Measurements from ENCODE around the gene IPCEF1.

IPCEF1 gene

GRCh38 chr6:154395316-154395715 lies 38.7 kb upstream of the IPCEF1 start:
- no peaks in the 10 kb centered on the region for H3K4me1 ChIP-seq (ENCODE audit: low read depth, poor library complexity, severe bottlenecking)
- H3K27me3 ChIP-seq (ENCODE audit: insufficient read depth, low read depth): no peaks in the 10 kb centered on the region
- H4K20me1 ChIP-seq (ENCODE audit: insufficient read depth): no peaks in the 10 kb centered on the region
- no peak overlapping the region for H3K4me2 ChIP-seq
- no peak overlapping the region for H3K9ac ChIP-seq
- H2AFZ ChIP-seq (ENCODE audit: low read depth): no peak overlapping the region
- no peak for TF ChIP-seq CTCF (conservative IDR thresholded peaks at IDR 0.05; ENCODE audit: low read depth, low read length)
- H3K36me3 ChIP-seq (ENCODE audit: insufficient read depth): no peaks in the 10 kb centered on the region
- H3K27ac ChIP-seq: no peak overlapping the region
- H3K79me2 ChIP-seq (ENCODE audit: insufficient read depth, low read depth): no peaks in the 10 kb centered on the region
- H3K4me3 ChIP-seq (IDR thresholded peaks at IDR 0.05; ENCODE audit: insufficient read depth, low read depth, low read length): no peak overlapping the region

DNA sequence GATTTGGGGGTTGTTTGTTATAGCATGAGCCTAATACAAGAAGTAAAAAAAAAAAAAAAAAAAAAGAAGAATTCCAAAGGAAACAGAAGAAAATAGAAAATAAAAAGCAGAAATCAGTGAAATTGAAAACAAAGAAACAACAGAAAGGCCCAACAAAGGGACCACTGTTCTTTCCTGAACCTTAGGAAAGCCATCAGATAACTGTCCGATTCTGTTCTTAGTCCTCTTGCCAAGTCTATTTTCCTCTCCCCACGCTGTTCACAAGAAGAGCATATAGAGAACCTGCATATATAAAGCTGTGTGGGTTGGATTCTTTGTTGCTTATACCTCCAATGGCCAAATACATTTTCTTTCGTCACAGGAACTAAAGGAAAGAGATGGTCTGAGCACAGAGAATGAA lies 38.0 kb upstream of the IPCEF1 start:
- H3K27me3 ChIP-seq (ENCODE audit: insufficient read depth, low read depth): no peaks in the 10 kb centered on the region
- no peak overlapping the region for H2AFZ ChIP-seq (ENCODE audit: low read depth)
- H4K20me1 ChIP-seq (ENCODE audit: insufficient read depth): no peaks in the 10 kb centered on the region
- no peak overlapping the region for H3K4me3 ChIP-seq (IDR thresholded peaks at IDR 0.05; ENCODE audit: insufficient read depth, low read depth, low read length)
- H3K36me3 ChIP-seq (ENCODE audit: insufficient read depth): no peaks in the 10 kb centered on the region
- H3K4me2 ChIP-seq: no peak overlapping the region
- H3K4me1 ChIP-seq (ENCODE audit: low read depth, poor library complexity, severe bottlenecking): no peaks in the 10 kb centered on the region
- H3K9ac ChIP-seq: no peak overlapping the region
- H3K27ac ChIP-seq: no peak overlapping the region
- no peaks in the 10 kb centered on the region for H3K79me2 ChIP-seq (ENCODE audit: insufficient read depth, low read depth)
- no peak for TF ChIP-seq CTCF (conservative IDR thresholded peaks at IDR 0.05; ENCODE audit: low read depth, low read length)

DNA sequence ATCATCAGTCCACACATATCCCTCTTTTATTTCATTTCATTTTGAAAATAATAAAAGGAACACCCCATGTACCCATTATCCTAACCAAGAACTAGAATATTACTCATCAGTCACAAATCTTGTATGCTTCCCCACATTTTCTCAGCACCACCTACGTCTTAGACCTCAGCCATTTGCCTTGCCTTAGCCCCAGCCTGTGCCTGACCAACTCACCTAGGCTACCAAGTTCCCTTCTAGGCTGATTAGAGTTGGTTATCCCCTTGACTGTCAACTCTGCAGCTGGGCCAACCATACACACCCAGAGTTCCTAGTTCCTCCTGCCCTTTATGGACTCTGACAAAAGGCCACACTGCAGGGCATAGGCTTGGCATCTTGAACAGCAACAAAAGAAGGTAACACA lies 33.4 kb upstream of the IPCEF1 start:
- no peaks in the 10 kb centered on the region for H4K20me1 ChIP-seq (ENCODE audit: insufficient read depth)
- no peak for TF ChIP-seq CTCF (conservative IDR thresholded peaks at IDR 0.05; ENCODE audit: low read depth, low read length)
- no peak overlapping the region for H3K4me3 ChIP-seq (IDR thresholded peaks at IDR 0.05; ENCODE audit: insufficient read depth, low read depth, low read length)
- H3K27me3 ChIP-seq (ENCODE audit: insufficient read depth, low read depth): no peaks in the 10 kb centered on the region
- H3K4me1 ChIP-seq (ENCODE audit: low read depth, poor library complexity, severe bottlenecking): no peaks in the 10 kb centered on the region
- H3K4me2 ChIP-seq: no peak overlapping the region
- no peaks in the 10 kb centered on the region for H3K36me3 ChIP-seq (ENCODE audit: insufficient read depth)
- H3K9ac ChIP-seq: no peak overlapping the region
- H3K27ac ChIP-seq: no peak overlapping the region
- H3K79me2 ChIP-seq (ENCODE audit: insufficient read depth, low read depth): no peaks in the 10 kb centered on the region
- no peak overlapping the region for H2AFZ ChIP-seq (ENCODE audit: low read depth)

- Histone ChIP-seq H3K9ac (no peak overlapping the region), H3K4me3 (IDR thresholded peaks at IDR 0.05; ENCODE audit: insufficient read depth, low read depth, low read length) (no peak overlapping the region), H3K4me1 (ENCODE audit: low read depth, poor library complexity, severe bottlenecking) (no peaks in the 10 kb centered on the region), H4K20me1 (ENCODE audit: insufficient read depth) (no peaks in the 10 kb centered on the region), H3K27ac (no peak overlapping the region), H2AFZ (ENCODE audit: low read depth) (no peak overlapping the region), H3K4me2 (no peak overlapping the region), H3K79me2 (ENCODE audit: insufficient read depth, low read depth) (no peaks in the 10 kb centered on the region), H3K36me3 (ENCODE audit: insufficient read depth) (no peaks in the 10 kb centered on the region), H3K27me3 (ENCODE audit: insufficient read depth, low read depth) (no peaks in the 10 kb centered on the region)
- no peak for TF ChIP-seq CTCF (conservative IDR thresholded peaks at IDR 0.05; ENCODE audit: low read depth, low read length)
These were observed 32.2 kb upstream of the IPCEF1 start for GRCh38 chr6:154388803-154389202.

Measured in KMS-11 (cell line).